K562 (cell line): Measurements from ENCODE around the gene CHERP. TPM values are rescaled to one million over a fixed set of nuclear protein-coding genes. Genes with fewer than 3 reads are reported as not detected.
A peak's percentile ranks its signal among the peaks of the same experiment; 100 is the strongest.

ENCODE experiments used
- CHD2 ChIP-seq: IDR thresholded peaks from 2 replicates; pipeline ENCODE4 v1.6.1; 2011; ENCODE audit warnings: low read depth, low read length
- HDAC2 ChIP-seq: fragments of 450-650 bp; IDR thresholded peaks from 2 replicates; pipeline ENCODE4 v1.6.1; 2016; ENCODE audit warnings: mild to moderate bottlenecking
- HMGN3 ChIP-seq: IDR thresholded peaks from 2 replicates; pipeline ENCODE4 v1.6.1; 2011; ENCODE audit warnings: borderline replicate concordance, low read depth, mild to moderate bottlenecking, mixed read lengths, low read length; ENCODE audit not compliant: insufficient read length; ENCODE audit errors: extremely low read depth
- JUNB ChIP-seq: fragments of 450-650 bp; formaldehyde crosslinking; conservative IDR thresholded peaks from 2 replicates; pipeline ENCODE4 v1.4.0; 2020; ENCODE audit warnings: mild to moderate bottlenecking
- KAT7 ChIP-seq: sonication (generic); formaldehyde crosslinking; IDR thresholded peaks from 2 replicates; pipeline ENCODE4 v1.8.0; 2022; ENCODE audit warnings: missing genetic modification reagents, mild to moderate bottlenecking, borderline replicate concordance
- KLF1 ChIP-seq: fragments of 450-650 bp; IDR thresholded peaks from 2 replicates; pipeline ENCODE4 v1.6.1; 2016; ENCODE audit warnings: missing genetic modification characterization, missing compliant biosample characterization
- MBD2 ChIP-seq: sonication (generic); IDR thresholded peaks from 2 replicates; pipeline ENCODE4 v1.6.1; 2016; ENCODE audit warnings: low read depth, borderline replicate concordance
- NONO ChIP-seq, 2 experiments: fragments of 200-400 bp in 1 of 2; fragments of 450-650 bp in 1 of 2; formaldehyde crosslinking in 1 of 2; IDR thresholded peaks; 2 replicates each; pipeline ENCODE4 v1.6.1; 2017; ENCODE audit warnings: low read depth in 2 of 2, mild to moderate bottlenecking in 2 of 2, moderate library complexity in 2 of 2, low read length in 1 of 2
- RBFOX2 ChIP-seq: fragments of 200-400 bp; formaldehyde crosslinking; IDR thresholded peaks from 2 replicates; pipeline ENCODE4 v1.6.1; 2017; ENCODE audit warnings: low read depth, mild to moderate bottlenecking, low read length, moderate library complexity
- RBM34 ChIP-seq: fragments of 200-400 bp; formaldehyde crosslinking; IDR thresholded peaks from 2 replicates; pipeline ENCODE4 v1.6.1; 2018; ENCODE audit warnings: low read length, borderline replicate concordance; ENCODE audit not compliant: insufficient read depth
- SMAD2 ChIP-seq: fragments of 150-350 bp; IDR thresholded peaks from 2 replicates; pipeline ENCODE4 v1.6.1; 2014; ENCODE audit warnings: low read depth, mild to moderate bottlenecking, low read length
- YBX1 ChIP-seq: fragments of 450-650 bp; IDR thresholded peaks from 2 replicates; pipeline ENCODE4 v1.7.1; 2016; ENCODE audit warnings: mild to moderate bottlenecking
- polyA plus RNA-seq, 8 experiments: library from polyadenylated mRNA; depleted of rRNA in 4 of 8; stranded (reverse) in 5 of 8; unstranded in 3 of 8; fragments of >200 nt; fragmentation: Nextera tagmentation in 2 of 8; fragmentation: Illumina TruSeq in 1 of 8; extraction: Ambion mirVana in 2 of 8; extraction: Trizol in 1 of 8; gene quantifications; 2 replicates each; pipeline versions ENCODE4 v1.2.1 to v1.2.3, GENCODE V29; 2011 to 2014; ENCODE audit warnings: inconsistent platforms in 1 of 8, missing spikeins in 1 of 8
- total RNA-seq, 7 experiments: library from RNA; depleted of rRNA in 6 of 7; stranded (reverse); fragments of >200 nt in 6 of 7; fragmentation: Illumina TruSeq in 2 of 7; extraction: Trizol in 2 of 7; gene quantifications; 2 replicates each; pipeline versions ENCODE4 v1.2.1 to v1.2.3, GENCODE V29; 2011 to 2021; ENCODE audit warnings: low replicate concordance in 1 of 7
- TF ChIP-seq, protein P1 (sequence below), 2 experiments: fragments of 450-650 bp in 1 of 2; sonication (generic) in 1 of 2; formaldehyde crosslinking; conservative IDR thresholded peaks; 2 replicates each; pipeline versions ENCODE4 v1.4.0 to v1.8.1; 2020 to 2022; ENCODE audit warnings: mild to moderate bottlenecking in 1 of 2, missing genetic modification reagents in 1 of 2
- TF ChIP-seq, protein P2 (sequence below): fragments of 450-650 bp; formaldehyde crosslinking; IDR thresholded peaks from 2 replicates; pipeline ENCODE4 v1.4.0; 2022; ENCODE audit warnings: missing genetic modification characterization
- TF ChIP-seq, protein P3 (sequence below): fragments of 250-450 bp; sonication (Bioruptor Pico); IDR thresholded peaks from 2 replicates; pipeline ENCODE4 v1.4.0; 2020; ENCODE audit warnings: mild to moderate bottlenecking
- TF ChIP-seq, protein P4 (sequence below): IDR thresholded peaks from 3 replicates; pipeline ENCODE4 v1.6.1; 2011; ENCODE audit warnings: borderline replicate concordance, mild to moderate bottlenecking, moderate library complexity; ENCODE audit not compliant: insufficient read length; ENCODE audit errors: extremely low read depth

Gene CHERP
- total and polyA plus RNA-seq, 9 of the 15 experiments (the other 6 are each of a cell fraction or from before 2014, with no cell fraction given), result 0.60 to 85.1 (median 7.8) TPM

DNA sequence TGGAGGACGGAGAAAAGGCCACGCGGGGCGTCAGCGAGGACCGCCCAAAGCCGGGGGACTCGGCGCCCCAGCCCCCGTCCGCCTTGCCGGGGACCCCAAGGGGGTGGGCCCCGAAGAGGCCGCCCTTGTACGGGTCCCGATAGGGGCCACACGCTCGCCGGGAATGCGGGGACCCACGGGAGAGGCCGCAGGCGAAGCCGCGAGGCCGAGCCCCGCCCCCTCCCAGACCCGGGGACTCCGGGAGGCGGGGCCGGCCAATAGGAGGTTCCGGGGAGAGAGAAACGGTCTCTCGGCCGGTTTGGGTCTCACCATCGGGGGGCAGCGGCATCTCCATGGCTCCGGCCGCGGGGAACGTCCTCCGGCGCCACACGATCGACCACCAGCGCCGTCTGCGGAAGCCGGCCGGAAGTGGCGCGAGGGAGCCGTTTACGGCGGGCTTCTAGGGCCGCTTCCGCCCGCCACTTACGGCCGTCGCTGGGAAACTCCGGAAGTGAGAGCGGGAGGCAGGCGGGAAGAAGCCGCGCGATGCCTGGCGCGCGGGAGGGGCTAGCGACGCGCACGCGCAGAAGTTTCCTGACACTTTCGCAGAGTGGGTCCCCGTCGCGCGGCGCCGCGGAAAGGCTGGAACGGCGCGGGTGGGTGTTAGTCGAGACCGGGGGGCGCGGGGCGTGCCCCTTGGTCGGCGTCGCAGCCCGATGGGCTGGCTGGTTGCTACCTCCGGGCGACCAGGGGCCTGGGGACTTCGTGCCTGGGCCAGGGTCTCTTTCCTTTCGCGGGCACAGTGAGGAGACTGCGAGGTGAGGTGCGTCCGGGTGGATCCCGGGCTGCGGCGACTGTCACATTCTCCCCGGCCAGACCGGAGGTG is at the start of gene CHERP (continued):
- TF ChIP-seq YBX1 (no peak), JUNB (no peak), HDAC2 (0 out of 2 replicates have a peak, but pooled peaks have one; percentile 19), NONO (IDR thresholded peaks at IDR 0.05; ENCODE audit: low read depth in 2 of 2, low read length in 1 of 2) (peak; percentile 22 to 47; a peak in 2 of 4 replicates), SMAD2 (no peak), RBM34 (0 out of 2 replicates have a peak, but pooled peaks have one; percentile 13), KLF1 (tag) (peak; percentile 79), RBFOX2 (peak; percentile 96), CHD2 (peak; percentile 92), HMGN3 (peak; percentile 79), KAT7 (CRISPR knock-in tag) (peak; percentile 96; the same call in 1 of the 2 replicates), MBD2 (peak; percentile 49; the same call in 1 of the 2 replicates)
- TF ChIP-seq, protein P1, sequence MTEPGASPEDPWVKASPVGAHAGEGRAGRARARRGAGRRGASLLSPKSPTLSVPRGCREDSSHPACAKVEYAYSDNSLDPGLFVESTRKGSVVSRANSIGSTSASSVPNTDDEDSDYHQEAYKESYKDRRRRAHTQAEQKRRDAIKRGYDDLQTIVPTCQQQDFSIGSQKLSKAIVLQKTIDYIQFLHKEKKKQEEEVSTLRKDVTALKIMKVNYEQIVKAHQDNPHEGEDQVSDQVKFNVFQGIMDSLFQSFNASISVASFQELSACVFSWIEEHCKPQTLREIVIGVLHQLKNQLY (CRISPR knock-in tag; conservative IDR thresholded peaks at IDR 0.05), result no peak
- TF ChIP-seq, protein P2, sequence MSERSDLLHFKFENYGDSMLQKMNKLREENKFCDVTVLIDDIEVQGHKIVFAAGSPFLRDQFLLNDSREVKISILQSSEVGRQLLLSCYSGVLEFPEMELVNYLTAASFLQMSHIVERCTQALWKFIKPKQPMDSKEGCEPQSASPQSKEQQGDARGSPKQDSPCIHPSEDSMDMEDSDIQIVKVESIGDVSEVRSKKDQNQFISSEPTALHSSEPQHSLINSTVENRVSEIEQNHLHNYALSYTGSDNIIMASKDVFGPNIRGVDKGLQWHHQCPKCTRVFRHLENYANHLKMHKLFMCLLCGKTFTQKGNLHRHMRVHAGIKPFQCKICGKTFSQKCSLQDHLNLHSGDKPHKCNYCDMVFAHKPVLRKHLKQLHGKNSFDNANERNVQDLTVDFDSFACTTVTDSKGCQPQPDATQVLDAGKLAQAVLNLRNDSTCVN (CRISPR knock-in tag), result no peak
- TF ChIP-seq, protein P3, sequence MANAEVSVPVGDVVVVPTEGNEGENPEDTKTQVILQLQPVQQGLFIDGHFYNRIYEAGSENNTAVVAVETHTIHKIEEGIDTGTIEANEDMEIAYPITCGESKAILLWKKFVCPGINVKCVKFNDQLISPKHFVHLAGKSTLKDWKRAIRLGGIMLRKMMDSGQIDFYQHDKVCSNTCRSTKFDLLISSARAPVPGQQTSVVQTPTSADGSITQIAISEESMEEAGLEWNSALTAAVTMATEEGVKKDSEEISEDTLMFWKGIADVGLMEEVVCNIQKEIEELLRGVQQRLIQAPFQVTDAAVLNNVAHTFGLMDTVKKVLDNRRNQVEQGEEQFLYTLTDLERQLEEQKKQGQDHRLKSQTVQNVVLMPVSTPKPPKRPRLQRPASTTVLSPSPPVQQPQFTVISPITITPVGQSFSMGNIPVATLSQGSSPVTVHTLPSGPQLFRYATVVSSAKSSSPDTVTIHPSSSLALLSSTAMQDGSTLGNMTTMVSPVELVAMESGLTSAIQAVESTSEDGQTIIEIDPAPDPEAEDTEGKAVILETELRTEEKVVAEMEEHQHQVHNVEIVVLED, result no peak
- TF ChIP-seq, protein P4, sequence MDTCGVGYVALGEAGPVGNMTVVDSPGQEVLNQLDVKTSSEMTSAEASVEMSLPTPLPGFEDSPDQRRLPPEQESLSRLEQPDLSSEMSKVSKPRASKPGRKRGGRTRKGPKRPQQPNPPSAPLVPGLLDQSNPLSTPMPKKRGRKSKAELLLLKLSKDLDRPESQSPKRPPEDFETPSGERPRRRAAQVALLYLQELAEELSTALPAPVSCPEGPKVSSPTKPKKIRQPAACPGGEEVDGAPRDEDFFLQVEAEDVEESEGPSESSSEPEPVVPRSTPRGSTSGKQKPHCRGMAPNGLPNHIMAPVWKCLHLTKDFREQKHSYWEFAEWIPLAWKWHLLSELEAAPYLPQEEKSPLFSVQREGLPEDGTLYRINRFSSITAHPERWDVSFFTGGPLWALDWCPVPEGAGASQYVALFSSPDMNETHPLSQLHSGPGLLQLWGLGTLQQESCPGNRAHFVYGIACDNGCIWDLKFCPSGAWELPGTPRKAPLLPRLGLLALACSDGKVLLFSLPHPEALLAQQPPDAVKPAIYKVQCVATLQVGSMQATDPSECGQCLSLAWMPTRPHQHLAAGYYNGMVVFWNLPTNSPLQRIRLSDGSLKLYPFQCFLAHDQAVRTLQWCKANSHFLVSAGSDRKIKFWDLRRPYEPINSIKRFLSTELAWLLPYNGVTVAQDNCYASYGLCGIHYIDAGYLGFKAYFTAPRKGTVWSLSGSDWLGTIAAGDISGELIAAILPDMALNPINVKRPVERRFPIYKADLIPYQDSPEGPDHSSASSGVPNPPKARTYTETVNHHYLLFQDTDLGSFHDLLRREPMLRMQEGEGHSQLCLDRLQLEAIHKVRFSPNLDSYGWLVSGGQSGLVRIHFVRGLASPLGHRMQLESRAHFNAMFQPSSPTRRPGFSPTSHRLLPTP, result no peak
